A673 (cell line): Measurements from ENCODE around the gene FBXO15. TPM values are rescaled to one million over a fixed set of nuclear protein-coding genes. Genes with fewer than 3 reads are reported as not detected.

Source experiments
- BruUV-seq: library from RNA; stranded (reverse); fragments of 400-500 nt; replicated peaks from 2 replicates; lab custom pipeline; 2021; lab: Mats Ljungman, UMichigan
- CTCF ChIA-PET: fragments of 300-600 bp; sonication (Branson Sonifier 250); formaldehyde crosslinking; loops from one replicate; lab custom pipeline; 2022; ENCODE audit warnings: antibody characterized with exemption; lab: Charles Lee
- POLR2A ChIA-PET: fragments of 300-600 bp; sonication (Branson Sonifier 250); formaldehyde crosslinking; loops from one replicate; lab custom pipeline; 2022; ENCODE audit warnings: antibody characterized with exemption; ENCODE audit not compliant: low non-redundant PET; lab: Charles Lee
- DNase-seq: peaks from one replicate; pipeline ENCODE4 v3.0.0-alpha.2; 2015; ENCODE audit warnings: low spot score
- H3K27ac ChIP-seq: fragments of 200-600 bp; sonication (generic); 2 replicates; pipeline ENCODE4 v1.5.1; 2016; ENCODE audit warnings: mixed run types, low read depth, mild to moderate bottlenecking, mixed read lengths, antibody characterized with exemption, low read length; ENCODE audit not compliant: poor library complexity, severe bottlenecking
- H3K27me3 ChIP-seq: fragments of 200-600 bp; sonication (generic); replicated peaks from 2 replicates; pipeline ENCODE4 v1.6.1; 2017; ENCODE audit warnings: mixed run types, low read depth, mild to moderate bottlenecking, mixed read lengths, antibody characterized with exemption, low read length; ENCODE audit not compliant: insufficient read depth, poor library complexity
- H3K36me3 ChIP-seq: fragments of 200-600 bp; sonication (generic); 2 replicates; pipeline ENCODE4 v1.6.1; 2016; ENCODE audit warnings: mixed run types, mild to moderate bottlenecking, mixed read lengths, antibody characterized with exemption, low read length; ENCODE audit not compliant: insufficient read depth, poor library complexity, severe bottlenecking
- H3K4me1 ChIP-seq: fragments of 200-600 bp; sonication (generic); 2 replicates; pipeline ENCODE4 v1.6.1; 2017; ENCODE audit warnings: mixed run types, mild to moderate bottlenecking, mixed read lengths, antibody characterized with exemption, low read length; ENCODE audit not compliant: insufficient read depth, poor library complexity, severe bottlenecking
- H3K4me3 ChIP-seq: fragments of 200-600 bp; sonication (generic); 2 replicates; pipeline ENCODE4 v1.5.1; 2016; ENCODE audit warnings: low read depth, mixed run types, mild to moderate bottlenecking, mixed read lengths, low read length; ENCODE audit not compliant: poor library complexity, severe bottlenecking
- H3K9me3 ChIP-seq: fragments of 200-600 bp; sonication (generic); 2 replicates; pipeline ENCODE4 v1.6.1; 2016; ENCODE audit warnings: mixed run types, low read depth, mild to moderate bottlenecking, mixed read lengths, antibody characterized with exemption, low read length; ENCODE audit not compliant: poor library complexity, severe bottlenecking
- EZH2 ChIP-seq: fragments of 200-600 bp; sonication (generic); IDR thresholded peaks from 2 replicates; pipeline ENCODE4 v1.6.1; 2017; ENCODE audit warnings: borderline replicate concordance, low read depth, mild to moderate bottlenecking, mixed read lengths, antibody characterized with exemption, low read length; ENCODE audit not compliant: poor library complexity, severe bottlenecking
- intact Hi-C: fragments of 100-400 bp; cut with micrococcal nuclease; formaldehyde crosslinking; loops from one replicate; pipeline ENCODE4 v1.10.0; 2022; ENCODE audit not compliant: unreplicated experiment
- total RNA-seq: library from RNA; stranded (reverse); gene quantifications from 2 replicates; pipeline ENCODE4 v1.2.3, GENCODE V29; 2021
- TF ChIP-seq, protein P1 (sequence below): fragments of 300-800, 200-600 bp; sonication (generic); conservative IDR thresholded peaks from 2 replicates; pipeline ENCODE4 v1.5.1; 2017; ENCODE audit warnings: low read depth, mild to moderate bottlenecking, antibody characterized with exemption, low read length, moderate library complexity, mixed read lengths

FBXO15 gene
- total RNA-seq, 1 experiment from 2014 or later: 2.4 TPM

DNA sequence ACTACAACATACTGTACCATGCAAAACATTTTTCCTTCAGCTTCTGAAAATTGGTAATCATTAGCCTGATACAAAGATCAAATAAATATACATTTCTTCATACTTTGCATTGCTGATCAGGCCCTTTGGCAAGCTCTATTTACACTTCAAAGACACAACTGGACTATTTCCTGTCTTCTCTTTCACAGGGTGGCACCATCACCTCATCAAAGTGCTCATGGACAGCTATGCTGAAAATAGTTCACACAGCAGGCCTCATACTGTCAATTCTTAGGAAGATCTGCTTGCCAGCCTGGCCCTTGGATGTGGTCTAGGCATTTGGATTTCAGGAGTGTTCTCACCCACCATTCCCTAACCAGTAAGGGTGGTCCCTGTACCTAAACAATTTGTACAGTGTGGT is 33.9 kb downstream of the FBXO15 start:
- no TSS peak for BruUV-seq
- no peak overlapping the region for H3K27ac ChIP-seq
- no peaks in the 10 kb centered on the region for H3K27me3 ChIP-seq
- POLR2A ChIA-PET: no interaction called here
- H3K36me3 ChIP-seq: no peaks in the 10 kb centered on the region
- no peak for TF ChIP-seq EZH2
- TF ChIP-seq, protein P1, sequence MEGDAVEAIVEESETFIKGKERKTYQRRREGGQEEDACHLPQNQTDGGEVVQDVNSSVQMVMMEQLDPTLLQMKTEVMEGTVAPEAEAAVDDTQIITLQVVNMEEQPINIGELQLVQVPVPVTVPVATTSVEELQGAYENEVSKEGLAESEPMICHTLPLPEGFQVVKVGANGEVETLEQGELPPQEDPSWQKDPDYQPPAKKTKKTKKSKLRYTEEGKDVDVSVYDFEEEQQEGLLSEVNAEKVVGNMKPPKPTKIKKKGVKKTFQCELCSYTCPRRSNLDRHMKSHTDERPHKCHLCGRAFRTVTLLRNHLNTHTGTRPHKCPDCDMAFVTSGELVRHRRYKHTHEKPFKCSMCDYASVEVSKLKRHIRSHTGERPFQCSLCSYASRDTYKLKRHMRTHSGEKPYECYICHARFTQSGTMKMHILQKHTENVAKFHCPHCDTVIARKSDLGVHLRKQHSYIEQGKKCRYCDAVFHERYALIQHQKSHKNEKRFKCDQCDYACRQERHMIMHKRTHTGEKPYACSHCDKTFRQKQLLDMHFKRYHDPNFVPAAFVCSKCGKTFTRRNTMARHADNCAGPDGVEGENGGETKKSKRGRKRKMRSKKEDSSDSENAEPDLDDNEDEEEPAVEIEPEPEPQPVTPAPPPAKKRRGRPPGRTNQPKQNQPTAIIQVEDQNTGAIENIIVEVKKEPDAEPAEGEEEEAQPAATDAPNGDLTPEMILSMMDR: no peak
- no peaks in the 10 kb centered on the region for H3K9me3 ChIP-seq
- CTCF ChIA-PET: no interaction called here
- no peak for DNase-seq
- no peak overlapping the region for H3K4me3 ChIP-seq
- intact Hi-C loops: loop anchor here (10.0 kb wide), 1 partner anchor 1409 kb away; no protein-coding TSS in a partner anchor
- peaks cover 4% of the 10 kb centered on the region for H3K4me1 ChIP-seq

DNA sequence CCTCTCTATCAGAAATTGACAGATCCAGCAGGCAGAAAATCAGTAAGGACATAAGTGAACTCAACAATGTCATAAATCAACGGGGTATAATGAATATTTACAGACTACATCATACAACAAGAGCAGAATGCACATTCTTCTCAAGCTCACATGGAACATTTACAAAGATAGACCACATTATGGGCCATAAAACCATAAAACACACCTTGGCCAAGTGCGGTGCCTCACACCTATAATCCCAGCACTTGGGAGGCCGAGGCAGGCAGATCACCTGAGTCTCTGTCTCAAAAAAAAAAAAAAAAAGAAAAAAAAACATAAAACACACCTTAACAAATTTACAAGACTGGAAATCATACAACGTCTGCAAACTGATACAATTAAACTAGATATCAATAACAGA is 36.7 kb downstream of the FBXO15 start:
- Histone ChIP-seq H3K27ac (no peak overlapping the region), H3K4me1 (no peaks in the 10 kb centered on the region), H3K9me3 (no peaks in the 10 kb centered on the region), H3K36me3 (no peaks in the 10 kb centered on the region), H3K27me3 (no peaks in the 10 kb centered on the region), H3K4me3 (no peak overlapping the region)
- DNase-seq: no peak
- POLR2A ChIA-PET: no interaction called here
- intact Hi-C loops: loop anchor here (10.0 kb wide), 1 partner anchor 1406 kb away; no protein-coding TSS in a partner anchor
- TF ChIP-seq, protein P1: no peak
- CTCF ChIA-PET: no interaction called here
- no TSS peak for BruUV-seq

DNA sequence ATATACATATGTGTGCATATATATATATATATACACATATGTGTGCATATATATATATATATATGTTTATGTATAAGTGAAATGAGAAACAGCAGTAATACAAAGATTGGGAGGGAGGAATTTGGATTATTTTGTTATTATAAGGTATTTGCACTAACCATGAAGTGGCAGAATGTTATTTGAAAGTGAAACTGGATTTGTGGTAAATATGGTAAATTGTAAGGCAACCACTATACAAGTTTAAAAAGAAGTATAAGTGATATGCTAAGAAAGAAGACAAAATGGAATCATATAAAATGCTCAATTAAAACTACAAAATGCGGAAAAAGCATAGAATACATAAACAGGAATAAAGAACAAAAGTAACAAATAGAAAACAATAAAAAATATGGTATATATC is 37.5 kb downstream of the FBXO15 start:
- no TSS peak for BruUV-seq
- ChIA-PET POLR2A (no interaction called here), CTCF (no interaction called here)

More for the DNA sequence above, 37.5 kb downstream of the FBXO15 start:
- intact Hi-C loops: loop anchor here (10.0 kb wide), 1 partner anchor 1405 kb away; no protein-coding TSS in a partner anchor
- no peaks in the 10 kb centered on the region for H3K4me1 ChIP-seq
- no peak for DNase-seq
- H3K27me3 ChIP-seq: no peaks in the 10 kb centered on the region
- H3K36me3 ChIP-seq: no peaks in the 10 kb centered on the region
- H3K4me3 ChIP-seq: no peak overlapping the region
- H3K27ac ChIP-seq: no peak overlapping the region
- no peaks in the 10 kb centered on the region for H3K9me3 ChIP-seq
- TF ChIP-seq, protein P1: no peak
- TF ChIP-seq EZH2: no peak
